Stimulated activated CD8-positive, alpha-beta memory T cell treated with anti-CD3 and anti-CD28 coated beads, Interleukin-4, amount 100 ng/mL, for 4 hours (primary cell): Measurements from ENCODE around the gene SRSF5.
"Not testable (repeated sequence)": the region's sequence is repeated elsewhere in the genome, so short reads cannot be mapped to it uniquely, and the experiment has no call there.

Experiments
- DNase-seq, 2 donors: peaks; one replicate each; pipeline ENCODE4 v3.0.0-alpha.2; 2020; ENCODE audit warnings: low read depth in 2 of 2, low spot score in 1 of 2

SRSF5 gene

DNA sequence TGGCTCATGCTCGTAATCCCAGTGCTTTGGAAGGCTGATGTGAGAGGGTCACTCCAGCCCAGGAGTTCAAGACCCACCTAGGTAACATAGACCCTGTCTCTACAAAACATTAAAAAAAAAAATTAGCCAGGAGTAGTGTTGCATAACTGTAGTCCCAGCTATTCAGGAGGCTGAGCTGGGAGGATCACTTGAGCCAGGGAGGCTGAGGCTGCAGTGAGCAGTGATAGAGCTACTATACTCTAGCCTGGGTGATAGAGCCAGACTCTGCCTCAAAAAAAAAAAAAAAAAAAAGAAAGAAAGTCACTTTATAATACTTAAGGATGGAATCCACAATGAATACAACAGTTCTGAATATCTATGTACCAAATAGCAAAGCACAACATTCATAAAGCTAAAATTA is 40.2 kb downstream of the SRSF5 start:
- DNase-seq = no peak

DNA sequence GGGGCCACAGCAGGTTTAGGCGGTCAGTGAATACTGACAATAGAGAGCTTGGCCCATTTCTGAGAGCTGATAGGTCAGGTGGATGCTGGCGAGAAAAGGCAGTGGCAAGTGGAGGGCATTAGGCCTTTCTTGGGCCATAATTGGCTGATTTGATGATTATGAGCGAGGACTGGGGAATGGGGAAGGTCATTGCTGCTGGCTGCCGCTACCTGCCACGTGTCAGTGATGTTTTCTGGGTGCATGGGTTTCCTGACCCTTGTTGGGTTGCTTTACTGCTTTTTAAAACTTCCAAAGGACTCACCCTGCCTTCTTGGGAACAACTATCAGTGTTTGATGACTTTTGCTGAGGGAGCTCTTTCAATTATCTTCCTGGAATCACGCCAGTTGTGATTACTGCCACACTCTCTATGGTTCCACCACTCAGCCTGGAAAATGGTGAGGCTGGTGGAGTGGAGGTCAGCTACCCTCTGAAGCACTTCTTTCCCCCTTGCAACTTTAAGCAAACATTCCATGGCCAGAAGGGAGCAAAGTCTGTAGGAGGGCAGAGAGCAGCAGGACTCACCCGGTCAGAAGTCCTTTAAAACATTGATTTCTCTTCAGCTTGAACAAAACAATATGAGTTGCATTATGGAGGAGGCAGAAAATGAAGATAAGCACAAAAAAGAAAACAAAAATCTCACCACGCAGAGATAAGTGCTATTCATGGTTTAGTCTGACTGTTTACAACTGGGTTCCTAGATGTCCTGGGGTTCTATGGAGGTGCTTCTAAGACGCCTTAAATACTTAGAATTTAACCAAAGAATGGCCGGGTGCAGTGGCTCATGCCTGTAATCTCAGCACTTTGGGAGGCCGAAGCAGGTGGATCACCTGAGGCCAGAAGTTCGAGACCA is 42.2 kb downstream of the SRSF5 start:
- DNase-seq = no peak

DNA sequence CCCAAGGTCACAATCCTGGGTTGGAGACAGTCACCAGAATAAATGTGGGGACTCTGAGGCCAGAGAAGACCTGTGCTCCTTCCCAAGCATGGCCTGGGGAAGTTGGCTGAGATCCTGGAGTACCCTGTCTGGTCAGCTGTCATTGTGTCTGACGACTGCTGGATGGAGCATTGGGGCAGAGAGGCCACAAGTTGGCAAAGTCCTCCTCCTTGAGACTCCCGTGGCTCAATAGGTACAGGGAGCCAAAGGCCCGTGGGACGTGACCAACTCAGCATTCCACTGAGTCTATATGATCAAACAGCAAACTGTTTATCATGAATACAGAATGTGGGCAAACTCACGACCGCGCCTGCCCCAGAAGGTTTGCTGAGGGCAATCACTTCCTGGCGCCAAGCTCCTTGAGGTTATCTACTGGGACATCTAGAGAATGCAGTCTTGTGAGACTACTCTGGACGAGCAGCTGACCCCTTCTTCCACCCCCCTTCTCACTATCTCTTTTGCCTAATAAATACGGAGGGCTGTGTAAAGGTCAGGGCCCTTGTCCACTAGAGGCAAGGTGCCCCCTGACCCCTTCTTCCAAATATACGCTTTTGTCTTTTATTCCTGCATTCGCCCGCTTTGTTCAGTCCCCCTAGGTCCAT is 44.4 kb downstream of the SRSF5 start:
- no peak for DNase-seq

DNA sequence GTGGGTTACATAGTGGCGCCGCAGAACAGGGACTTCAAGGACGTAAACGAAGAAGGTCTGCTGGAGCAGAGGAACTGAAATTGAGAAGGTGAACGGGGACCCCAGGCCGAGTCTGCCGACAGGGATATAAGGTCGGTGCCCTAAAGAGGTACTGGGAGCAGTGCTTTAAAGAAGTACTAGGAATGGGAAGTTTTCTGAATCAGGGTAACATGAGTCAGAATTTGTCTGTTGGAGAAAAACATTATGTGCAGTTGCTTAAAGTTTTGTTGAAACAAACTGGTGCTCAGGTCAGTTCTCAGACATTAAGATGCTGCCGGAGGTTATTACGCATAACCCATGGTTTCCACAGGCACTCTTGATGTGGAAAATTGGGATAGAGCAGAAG is 44.9 kb downstream of the SRSF5 start:
- no peak for DNase-seq

DNA sequence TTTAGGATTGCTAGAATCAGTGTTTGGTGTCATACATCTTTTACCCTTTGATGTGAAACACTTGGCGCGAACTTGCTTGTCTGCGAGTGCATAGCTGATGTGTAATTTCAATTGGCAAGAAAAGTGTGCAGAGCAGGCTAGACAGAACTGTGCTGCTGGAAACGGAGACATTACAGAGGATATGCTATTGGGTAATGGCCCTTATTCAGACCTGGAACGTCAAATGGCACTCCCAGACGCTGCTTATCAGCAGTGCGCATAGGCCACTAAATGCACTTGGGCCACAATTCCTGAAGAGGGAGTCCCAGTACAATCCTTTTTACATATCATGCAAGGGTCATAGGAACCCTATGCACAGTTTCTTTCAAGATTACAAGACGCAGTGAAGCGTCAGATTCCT is 45.8 kb downstream of the SRSF5 start:
- no peak for DNase-seq

DNA sequence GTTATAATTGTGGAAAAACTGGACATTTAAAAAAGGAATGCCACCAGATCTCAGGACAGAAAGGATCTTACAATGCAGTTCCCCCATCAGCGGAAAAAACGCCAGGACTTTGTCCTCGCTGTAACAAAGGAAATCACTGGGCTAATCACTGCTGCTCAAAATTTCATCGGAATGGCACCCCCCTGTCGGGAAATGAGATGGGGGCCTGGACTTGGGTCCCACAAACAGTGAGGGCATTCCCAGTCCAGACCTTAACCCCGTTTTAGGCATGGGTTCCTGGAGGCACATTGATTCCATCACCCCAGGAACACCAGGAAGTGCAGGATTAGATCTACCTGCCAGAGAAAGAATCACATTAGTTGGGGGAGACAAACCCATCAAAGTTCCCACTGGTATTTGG is 46.4 kb downstream of the SRSF5 start:
- not testable (repeated sequence) for DNase-seq

DNA sequence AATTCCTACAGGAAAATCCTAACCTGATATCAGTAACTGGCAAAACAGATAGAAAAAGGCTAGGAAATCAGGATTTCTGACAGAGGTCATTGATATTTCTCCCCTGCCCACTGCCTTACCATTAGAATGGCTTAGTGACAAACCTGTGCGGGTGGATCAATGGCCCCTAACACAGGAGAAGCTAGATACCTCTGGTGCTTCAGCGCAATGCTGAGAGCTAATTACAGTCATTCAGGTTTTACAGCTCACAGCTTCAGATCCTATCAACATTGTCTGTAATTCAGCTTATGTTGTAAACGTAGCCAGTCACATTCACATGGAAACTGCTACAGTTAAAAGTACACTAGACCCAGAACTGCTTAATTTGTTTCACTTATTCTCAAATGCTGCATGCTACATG is 47.5 kb downstream of the SRSF5 start:
- DNase-seq = no peak

DNA sequence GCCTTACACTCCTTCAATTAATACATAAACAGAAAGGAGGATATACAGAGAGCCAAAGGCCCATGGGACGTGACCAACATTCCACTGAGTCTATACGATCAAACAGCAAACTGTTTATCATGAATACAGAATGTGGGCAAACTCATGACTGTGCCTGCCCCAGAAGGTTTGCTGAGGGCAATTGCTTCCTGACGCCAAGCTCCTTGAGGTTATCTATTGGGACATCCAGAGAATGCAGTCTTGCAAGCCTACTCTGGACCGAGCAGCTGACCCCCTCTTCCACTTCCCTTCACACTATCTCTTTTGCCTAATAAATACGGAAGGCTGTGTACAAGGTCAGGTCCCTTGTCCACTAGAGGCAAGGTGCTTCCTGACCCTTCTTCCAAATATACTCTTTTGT is 48.6 kb downstream of the SRSF5 start:
- no peak for DNase-seq

DNA sequence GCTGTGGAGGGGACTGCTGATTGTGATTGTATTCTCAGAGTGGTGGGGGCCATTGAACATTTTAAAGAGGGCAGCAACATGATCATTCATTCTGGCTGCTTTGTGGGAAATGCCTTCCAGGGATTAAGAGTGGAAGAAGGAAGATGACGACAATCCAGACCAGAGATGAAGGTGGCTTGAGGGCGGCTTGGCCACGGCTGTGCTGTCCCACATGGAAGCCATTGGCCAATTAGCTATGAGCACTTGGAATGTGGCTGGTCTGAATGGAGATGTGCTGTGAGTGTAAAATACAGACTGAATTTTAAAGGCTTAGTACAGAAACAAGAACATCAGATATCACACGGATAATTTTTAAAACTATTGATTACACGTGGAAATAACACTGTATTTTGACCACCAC is 49.3 kb downstream of the SRSF5 start:
- DNase-seq = no peak

DNA sequence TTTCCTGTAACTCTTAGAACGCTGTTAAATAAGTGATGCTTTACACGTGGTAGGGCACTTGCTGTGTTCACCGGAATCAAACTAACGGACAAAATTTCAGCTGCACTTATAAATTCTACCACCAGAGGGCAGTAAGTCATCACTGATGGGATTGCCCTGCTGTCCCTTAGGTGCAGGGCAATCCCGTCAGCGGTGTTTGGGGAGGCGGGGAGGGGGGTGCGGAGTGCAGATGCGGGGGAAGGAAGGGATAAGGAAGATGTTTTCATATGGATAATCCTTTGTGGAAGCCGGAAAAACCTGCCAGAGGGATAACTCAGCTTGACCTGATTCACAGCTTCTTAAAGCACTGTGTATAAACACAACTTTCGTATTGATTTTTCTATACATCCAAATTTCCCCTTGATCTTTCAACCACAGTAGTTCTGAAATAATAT is 51.8 kb downstream of the SRSF5 start:
- DNase-seq = peak; percentile 7 to 8

DNA sequence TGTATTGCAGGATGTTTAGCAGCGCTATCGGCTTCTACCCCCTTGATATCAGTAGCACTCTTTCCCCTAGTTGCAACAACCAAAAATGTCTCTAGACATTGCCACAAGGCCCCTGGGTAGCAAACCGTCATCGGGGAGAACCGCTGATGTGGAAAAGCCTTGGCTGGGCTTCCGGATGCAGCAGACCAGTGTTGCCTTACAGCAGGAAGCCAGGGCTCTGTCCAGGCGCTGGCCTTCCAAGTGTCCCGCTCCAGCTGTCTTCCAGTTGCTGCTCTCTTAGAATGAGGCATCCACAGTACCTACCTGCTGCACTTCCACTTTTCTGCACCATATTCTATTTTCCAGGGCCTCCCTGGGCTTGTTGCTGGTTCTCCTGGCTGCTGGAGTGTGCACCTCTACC is 52.7 kb downstream of the SRSF5 start:
- DNase-seq = no peak

DNA sequence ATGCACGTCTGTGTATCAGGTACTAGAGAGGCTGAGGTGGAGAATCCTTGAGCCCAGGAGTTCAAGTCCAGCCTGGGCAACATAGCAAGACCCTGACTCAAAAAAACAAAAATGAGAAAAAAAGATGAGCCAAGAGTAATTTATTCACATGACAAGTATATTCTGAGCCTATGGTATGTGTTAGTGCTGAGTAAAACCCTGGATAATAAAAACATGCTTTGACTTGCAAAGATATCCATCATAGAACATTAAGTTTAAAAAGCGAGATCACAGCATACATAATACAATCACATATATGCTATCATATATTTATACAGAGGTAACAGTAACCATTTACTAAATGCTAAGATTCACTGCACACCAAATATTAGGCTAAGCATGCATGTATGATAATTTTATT is 54.0 kb downstream of the SRSF5 start:
- DNase-seq = no peak
